Activated CD8-positive, alpha-beta T cell treated with anti-CD3 and anti-CD28 coated beads for 36 hours (primary cell): ENCODE results near the gene WNT4. TPM values are rescaled to one million over a fixed set of nuclear protein-coding genes. Genes with fewer than 3 reads are reported as not detected.
A peak's percentile ranks its signal among the peaks of the same experiment; 100 is the strongest.

Experiments used
- ATAC-seq: fragments of 200-7000 bp; cut with Tn5 transposase; one replicate; pipeline ENCODE4 v1.10.0; 2021; ENCODE audit warnings: mild to moderate bottlenecking, moderate library complexity
- CTCF ChIA-PET: fragments of 350-600 bp; sonication (Branson Sonifier 250); formaldehyde crosslinking; loops from one replicate; lab custom pipeline; 2021; ENCODE audit warnings: antibody characterized with exemption; lab: Charles Lee
- POLR2A ChIA-PET: fragments of 350-600 bp; sonication (Branson Sonifier 250); formaldehyde crosslinking; loops from one replicate; lab custom pipeline; 2021; ENCODE audit warnings: antibody characterized with exemption; lab: Charles Lee
- DNase-seq: peaks from one replicate; pipeline ENCODE4 v3.0.0-alpha.2; 2020
- H3K27ac Mint-ChIP-seq: one replicate; pipeline ENCODE4 v1.8.0; 2021; ENCODE audit warnings: mild to moderate bottlenecking, mixed read lengths
- H3K27me3 Mint-ChIP-seq: one replicate; pipeline ENCODE4 v1.8.0; 2021; ENCODE audit warnings: mixed read lengths
- H3K36me3 Mint-ChIP-seq: one replicate; pipeline ENCODE4 v1.8.0; 2021; ENCODE audit warnings: low read depth, mixed read lengths
- H3K4me1 Mint-ChIP-seq: one replicate; pipeline ENCODE4 v1.8.0; 2021; ENCODE audit warnings: low read depth, mixed read lengths
- H3K4me3 Mint-ChIP-seq: one replicate; pipeline ENCODE4 v1.8.0; 2021; ENCODE audit warnings: mild to moderate bottlenecking, moderate library complexity, mixed read lengths
- H3K9me3 Mint-ChIP-seq: one replicate; pipeline ENCODE4 v1.8.0; 2021; ENCODE audit warnings: mixed read lengths
- intact Hi-C: fragments of 100-400 bp; cut with micrococcal nuclease; formaldehyde crosslinking; loops from one replicate; pipeline ENCODE4 v1.10.0; 2022
- total RNA-seq, 2 experiments: library from RNA; stranded (reverse); gene quantifications; one replicate each; pipeline ENCODE4 v1.2.3, GENCODE V29; 2021
- TF ChIP-seq, protein P1 (sequence below): fragments of 200-600 bp; IDR thresholded peaks from one replicate; pipeline ENCODE4 v1.8.0; 2022; ENCODE audit warnings: antibody characterized with exemption, mild to moderate bottlenecking

Gene WNT4
- total RNA-seq, 2 experiments from 2014 or later: not detected

DNA sequence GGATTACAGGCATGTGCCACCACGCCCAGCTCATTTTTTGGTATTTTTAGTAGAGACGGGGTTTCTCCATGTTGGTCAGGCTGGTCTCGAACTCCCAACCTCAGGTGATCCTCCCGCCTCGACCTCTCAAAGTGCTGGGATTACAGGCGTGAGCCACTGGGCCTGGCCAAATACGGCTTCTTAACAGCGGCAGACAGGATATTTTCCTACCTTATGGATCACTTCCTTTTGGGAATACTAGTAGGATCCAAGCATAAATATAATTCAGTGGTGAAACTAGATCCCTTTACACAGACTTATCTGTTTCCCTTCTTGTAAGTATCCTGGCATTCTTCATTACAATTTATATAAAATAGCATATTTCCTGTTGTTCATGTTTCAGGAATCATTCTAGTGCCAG is 40.9 kb downstream of the WNT4 start:
- TF ChIP-seq, protein P1, sequence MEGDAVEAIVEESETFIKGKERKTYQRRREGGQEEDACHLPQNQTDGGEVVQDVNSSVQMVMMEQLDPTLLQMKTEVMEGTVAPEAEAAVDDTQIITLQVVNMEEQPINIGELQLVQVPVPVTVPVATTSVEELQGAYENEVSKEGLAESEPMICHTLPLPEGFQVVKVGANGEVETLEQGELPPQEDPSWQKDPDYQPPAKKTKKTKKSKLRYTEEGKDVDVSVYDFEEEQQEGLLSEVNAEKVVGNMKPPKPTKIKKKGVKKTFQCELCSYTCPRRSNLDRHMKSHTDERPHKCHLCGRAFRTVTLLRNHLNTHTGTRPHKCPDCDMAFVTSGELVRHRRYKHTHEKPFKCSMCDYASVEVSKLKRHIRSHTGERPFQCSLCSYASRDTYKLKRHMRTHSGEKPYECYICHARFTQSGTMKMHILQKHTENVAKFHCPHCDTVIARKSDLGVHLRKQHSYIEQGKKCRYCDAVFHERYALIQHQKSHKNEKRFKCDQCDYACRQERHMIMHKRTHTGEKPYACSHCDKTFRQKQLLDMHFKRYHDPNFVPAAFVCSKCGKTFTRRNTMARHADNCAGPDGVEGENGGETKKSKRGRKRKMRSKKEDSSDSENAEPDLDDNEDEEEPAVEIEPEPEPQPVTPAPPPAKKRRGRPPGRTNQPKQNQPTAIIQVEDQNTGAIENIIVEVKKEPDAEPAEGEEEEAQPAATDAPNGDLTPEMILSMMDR: no peak
- ChIA-PET POLR2A (interaction anchor here (1.8 kb wide), 1 partner anchor 47 kb away, joined by 4 read pairs; no protein-coding TSS in a partner anchor), CTCF (interaction anchor here (1.6 kb wide), 1 partner anchor 9 kb away, joined by 6 read pairs; no protein-coding TSS in a partner anchor)
- Mint-ChIP-seq H3K27ac (no peak overlapping the region), H3K27me3 (no peaks in the 10 kb centered on the region), H3K4me3 (no peak overlapping the region), H3K36me3 (peaks cover 67% of the 10 kb centered on the region), H3K9me3 (peaks cover 10% of the 10 kb centered on the region), H3K4me1 (peaks cover 81% of the 10 kb centered on the region)
- DNase-seq (no peak), ATAC-seq (no peak)
- intact Hi-C loops: no loop called here

GRCh38 chr1:22101199-22101598 is 41.7 kb downstream of the WNT4 start:
- Mint-ChIP-seq H3K27ac (peak overlapping the region; percentile 50), H3K36me3 (peaks cover 69% of the 10 kb centered on the region), H3K27me3 (no peaks in the 10 kb centered on the region), H3K4me3 (no peak overlapping the region), H3K9me3 (peaks cover 10% of the 10 kb centered on the region), H3K4me1 (peaks cover 76% of the 10 kb centered on the region)
- CTCF ChIA-PET: interaction anchor here (0.8 kb wide), 1 partner anchor 9 kb away, joined by 3 read pairs; no protein-coding TSS in a partner anchor
- POLR2A ChIA-PET: interaction anchor here (0.8 to 1.8 kb wide), 4 partner anchors 8 to 46 kb away, joined by 3 to 8 read pairs (median 4); no protein-coding TSS in a partner anchor
- no peak for ATAC-seq
- intact Hi-C loops: no loop called here
- DNase-seq: no peak
- TF ChIP-seq, protein P1: no peak

DNA sequence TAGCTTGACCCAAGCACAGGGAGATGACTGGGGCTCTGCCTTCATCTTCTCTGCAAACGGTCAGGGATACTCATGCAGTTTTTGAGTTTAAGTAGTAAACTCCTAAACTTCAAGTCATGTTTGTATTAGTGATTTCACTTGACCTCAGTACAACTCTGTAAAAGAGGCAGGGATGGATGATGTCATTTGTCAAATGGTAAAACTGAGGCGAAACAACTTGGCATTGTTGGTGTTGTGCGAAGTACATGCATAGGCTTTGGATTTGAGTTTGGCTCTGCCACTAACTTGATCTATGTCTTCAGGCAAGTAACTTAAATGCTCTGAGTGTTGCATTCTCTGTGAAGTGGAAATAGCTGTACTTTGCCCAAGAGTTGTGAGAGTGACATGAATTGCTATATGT is 42.7 kb downstream of the WNT4 start:
- DNase-seq (no peak), ATAC-seq (no peak)
- peaks cover 69% of the 10 kb centered on the region for H3K36me3 Mint-ChIP-seq
- H3K27me3 Mint-ChIP-seq: no peaks in the 10 kb centered on the region
- H3K4me3 Mint-ChIP-seq: no peak overlapping the region
- POLR2A ChIA-PET: interaction anchor here (0.5 to 1.8 kb wide), 5 partner anchors 11 to 77 kb away, joined by 3 to 8 read pairs (median 4); no protein-coding TSS in a partner anchor
- intact Hi-C loops: no loop called here
- peaks cover 68% of the 10 kb centered on the region for H3K4me1 Mint-ChIP-seq
- H3K27ac Mint-ChIP-seq: peak overlapping the region; percentile 40
- H3K9me3 Mint-ChIP-seq: peaks cover 9% of the 10 kb centered on the region
- TF ChIP-seq, protein P1: no peak
- CTCF ChIA-PET: interaction anchor here (0.9 to 1.6 kb wide), 5 partner anchors 33 to 316 kb away, joined by 3 to 4 read pairs (median 4); no protein-coding TSS in a partner anchor

- intact Hi-C loops: no loop called here
- peaks cover 65% of the 10 kb centered on the region for H3K36me3 Mint-ChIP-seq
- ChIA-PET CTCF (interaction anchor here (0.7 to 1.6 kb wide), 6 partner anchors 8 to 83 kb away, joined by 3 to 6 read pairs (median 4); no protein-coding TSS in a partner anchor), POLR2A (interaction anchor here (1.0 to 1.3 kb wide), 3 partner anchors 9 to 42 kb away, joined by 3 to 4 read pairs (median 4); no protein-coding TSS in a partner anchor)
- peaks cover 60% of the 10 kb centered on the region for H3K4me1 Mint-ChIP-seq
- H3K27me3 Mint-ChIP-seq: no peaks in the 10 kb centered on the region
- H3K27ac Mint-ChIP-seq: peak overlapping the region; percentile 34
- ATAC-seq (no peak), DNase-seq (no peak)
- H3K4me3 Mint-ChIP-seq: no peak overlapping the region
- TF ChIP-seq, protein P1: no peak
- peaks cover 3% of the 10 kb centered on the region for H3K9me3 Mint-ChIP-seq
Observed at GRCh38 chr1:22098752-22099151, 44.1 kb downstream of the WNT4 start.

DNA sequence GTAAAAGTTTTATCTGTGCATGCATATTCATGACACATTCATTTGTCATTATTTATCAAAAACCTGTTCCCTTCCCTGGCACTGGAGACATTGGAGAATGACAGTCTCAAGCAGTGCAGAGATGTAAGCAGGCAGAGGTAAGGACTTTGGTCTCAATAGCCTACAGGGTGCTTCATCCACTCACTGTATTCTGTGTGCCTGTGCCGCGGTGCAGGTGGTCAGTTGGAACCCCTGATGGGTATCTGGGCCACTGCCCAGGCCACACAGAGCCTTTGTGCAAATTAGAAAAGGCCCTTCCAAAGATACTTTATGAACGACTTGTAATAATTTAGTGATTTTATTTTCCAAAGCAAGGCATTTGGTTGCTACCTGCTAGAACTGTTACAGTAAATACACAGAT is 46.4 kb downstream of the WNT4 start:
- no peak overlapping the region for H3K27ac Mint-ChIP-seq
- peaks cover 60% of the 10 kb centered on the region for H3K4me1 Mint-ChIP-seq
- H3K27me3 Mint-ChIP-seq: no peaks in the 10 kb centered on the region
- H3K36me3 Mint-ChIP-seq: peaks cover 61% of the 10 kb centered on the region
- POLR2A ChIA-PET: no interaction called here
- no peaks in the 10 kb centered on the region for H3K9me3 Mint-ChIP-seq
- no peak overlapping the region for H3K4me3 Mint-ChIP-seq
- TF ChIP-seq, protein P1: no peak
- CTCF ChIA-PET: interaction anchor here (5.7 kb wide), 1 partner anchor 9 kb away, joined by 29 read pairs; no protein-coding TSS in a partner anchor
- intact Hi-C loops: no loop called here
- no peak for DNase-seq
- no peak for ATAC-seq
